Measurements from ENCODE around the gene TICAM2.

- TF ChIP-seq, protein P1, sequence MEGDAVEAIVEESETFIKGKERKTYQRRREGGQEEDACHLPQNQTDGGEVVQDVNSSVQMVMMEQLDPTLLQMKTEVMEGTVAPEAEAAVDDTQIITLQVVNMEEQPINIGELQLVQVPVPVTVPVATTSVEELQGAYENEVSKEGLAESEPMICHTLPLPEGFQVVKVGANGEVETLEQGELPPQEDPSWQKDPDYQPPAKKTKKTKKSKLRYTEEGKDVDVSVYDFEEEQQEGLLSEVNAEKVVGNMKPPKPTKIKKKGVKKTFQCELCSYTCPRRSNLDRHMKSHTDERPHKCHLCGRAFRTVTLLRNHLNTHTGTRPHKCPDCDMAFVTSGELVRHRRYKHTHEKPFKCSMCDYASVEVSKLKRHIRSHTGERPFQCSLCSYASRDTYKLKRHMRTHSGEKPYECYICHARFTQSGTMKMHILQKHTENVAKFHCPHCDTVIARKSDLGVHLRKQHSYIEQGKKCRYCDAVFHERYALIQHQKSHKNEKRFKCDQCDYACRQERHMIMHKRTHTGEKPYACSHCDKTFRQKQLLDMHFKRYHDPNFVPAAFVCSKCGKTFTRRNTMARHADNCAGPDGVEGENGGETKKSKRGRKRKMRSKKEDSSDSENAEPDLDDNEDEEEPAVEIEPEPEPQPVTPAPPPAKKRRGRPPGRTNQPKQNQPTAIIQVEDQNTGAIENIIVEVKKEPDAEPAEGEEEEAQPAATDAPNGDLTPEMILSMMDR (IDR thresholded peaks at IDR 0.05), result no peak
- TF ChIP-seq POLR2AphosphoS5 (IDR thresholded peaks at IDR 0.05) (no peak), POLR2A (IDR thresholded peaks at IDR 0.05) (no peak)
Measured at GRCh38 chr5:115573133-115573532, 29.1 kb downstream of the TICAM2 start.

Measured in breast epithelium (tissue), 3 donors.